PFSK-1 (cell line): ENCODE data around the gene HOXC12.

ENCODE experiments used
- FOXP2 ChIP-seq: optimal IDR thresholded peaks from 2 replicates; pipeline ENCODE3; 2011; ENCODE audit warnings: borderline replicate concordance, control low read depth, inconsistent platforms; ENCODE audit not compliant: insufficient read depth; ENCODE audit errors: extremely low read length, extremely low read depth
- POLR2AphosphoS5 ChIP-seq: IDR thresholded peaks from 2 replicates; pipeline ENCODE4 v1.6.1; 2012; ENCODE audit warnings: low read depth, mild to moderate bottlenecking, control low read depth, low read length, moderate library complexity
- SIN3A ChIP-seq: IDR thresholded peaks from 2 replicates; pipeline ENCODE4 v1.6.1; 2012; ENCODE audit warnings: mild to moderate bottlenecking, low read length, moderate library complexity, borderline replicate concordance; ENCODE audit not compliant: insufficient read depth
- TAF1 ChIP-seq: IDR thresholded peaks from 2 replicates; pipeline ENCODE4 v1.6.1; 2012; ENCODE audit warnings: low read length, control low read depth, borderline replicate concordance; ENCODE audit not compliant: insufficient read depth
- TF ChIP-seq, protein P1 (sequence below), 2 experiments: IDR thresholded peaks; 2 replicates each; pipeline versions ENCODE4 v1.6.1 to v1.8.0; 2011 to 2012; ENCODE audit warnings: low read depth in 2 of 2, low read length in 2 of 2, control low read depth in 1 of 2, inconsistent platforms in 1 of 2, mild to moderate bottlenecking in 1 of 2, moderate library complexity in 1 of 2; ENCODE audit not compliant: insufficient read depth in 1 of 2

DNA sequence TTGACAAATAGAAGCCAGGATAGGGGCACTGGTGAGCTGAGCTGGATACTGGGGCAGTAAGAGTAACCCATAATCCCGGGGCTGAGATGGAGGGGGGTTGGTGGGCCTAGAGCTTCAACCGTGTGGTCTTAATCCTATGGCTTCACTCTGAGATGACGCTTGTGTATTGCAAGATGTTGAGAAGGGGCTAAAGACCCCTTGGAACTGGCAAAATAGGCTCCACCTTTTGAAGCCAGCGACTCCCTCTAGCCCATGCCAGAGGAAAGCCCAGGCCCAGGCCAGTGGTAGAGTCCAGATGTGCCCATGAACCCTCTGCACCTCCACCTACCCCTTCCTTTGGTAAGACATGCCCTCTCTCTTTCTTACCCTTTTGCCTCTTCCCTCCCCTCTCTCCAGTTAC is 4.6 kb downstream of the HOXC12 start:
- TF ChIP-seq TAF1 (no peak), FOXP2 (no peak), POLR2AphosphoS5 (no peak), SIN3A (no peak)
- TF ChIP-seq, protein P1, sequence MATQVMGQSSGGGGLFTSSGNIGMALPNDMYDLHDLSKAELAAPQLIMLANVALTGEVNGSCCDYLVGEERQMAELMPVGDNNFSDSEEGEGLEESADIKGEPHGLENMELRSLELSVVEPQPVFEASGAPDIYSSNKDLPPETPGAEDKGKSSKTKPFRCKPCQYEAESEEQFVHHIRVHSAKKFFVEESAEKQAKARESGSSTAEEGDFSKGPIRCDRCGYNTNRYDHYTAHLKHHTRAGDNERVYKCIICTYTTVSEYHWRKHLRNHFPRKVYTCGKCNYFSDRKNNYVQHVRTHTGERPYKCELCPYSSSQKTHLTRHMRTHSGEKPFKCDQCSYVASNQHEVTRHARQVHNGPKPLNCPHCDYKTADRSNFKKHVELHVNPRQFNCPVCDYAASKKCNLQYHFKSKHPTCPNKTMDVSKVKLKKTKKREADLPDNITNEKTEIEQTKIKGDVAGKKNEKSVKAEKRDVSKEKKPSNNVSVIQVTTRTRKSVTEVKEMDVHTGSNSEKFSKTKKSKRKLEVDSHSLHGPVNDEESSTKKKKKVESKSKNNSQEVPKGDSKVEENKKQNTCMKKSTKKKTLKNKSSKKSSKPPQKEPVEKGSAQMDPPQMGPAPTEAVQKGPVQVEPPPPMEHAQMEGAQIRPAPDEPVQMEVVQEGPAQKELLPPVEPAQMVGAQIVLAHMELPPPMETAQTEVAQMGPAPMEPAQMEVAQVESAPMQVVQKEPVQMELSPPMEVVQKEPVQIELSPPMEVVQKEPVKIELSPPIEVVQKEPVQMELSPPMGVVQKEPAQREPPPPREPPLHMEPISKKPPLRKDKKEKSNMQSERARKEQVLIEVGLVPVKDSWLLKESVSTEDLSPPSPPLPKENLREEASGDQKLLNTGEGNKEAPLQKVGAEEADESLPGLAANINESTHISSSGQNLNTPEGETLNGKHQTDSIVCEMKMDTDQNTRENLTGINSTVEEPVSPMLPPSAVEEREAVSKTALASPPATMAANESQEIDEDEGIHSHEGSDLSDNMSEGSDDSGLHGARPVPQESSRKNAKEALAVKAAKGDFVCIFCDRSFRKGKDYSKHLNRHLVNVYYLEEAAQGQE (IDR thresholded peaks at IDR 0.05; ENCODE audit: insufficient read depth in 1 of 2, low read depth in 2 of 2, low read length in 2 of 2), result no peak
